Measurements from ENCODE around the gene IFNG. TPM values are rescaled to one million over a fixed set of nuclear protein-coding genes. Genes with fewer than 3 reads are reported as not detected.

Gene IFNG
- total and polyA plus RNA-seq, 4 experiments from 2014 or later, result 0.55 to 3.0 (median 1.8) TPM

Other genes with a start within 250 kb of the IFNG start
- 10 to 100 TPM; 11.7 to 14.5 TPM for gene IFNG-AS1, start 170.3 kb downstream of the IFNG start, total RNA-seq
- 10 to 100 TPM in 1 of 2 donors, 1 to 10 TPM in 1; 4.6 to 11.3 TPM for gene IFNG-AS1, start 170.3 kb downstream of the IFNG start, polyA plus RNA-seq
- gene IL26, start 66.1 kb upstream of the IFNG start, total RNA-seq, result not detected
- under 1 TPM in 1 of 2 donors, not detected in 1; 0.30 TPM for gene IL26, start 66.1 kb upstream of the IFNG start, polyA plus RNA-seq
- gene IL22, start 93.9 kb upstream of the IFNG start, total RNA-seq, result not detected
- gene IL22, start 93.9 kb upstream of the IFNG start, polyA plus RNA-seq, result under 1 TPM in 1 of 2 donors, not detected in 1; 0.67 TPM
- 10 to 100 TPM; 27.0 to 29.4 TPM for gene MDM1, start 172.6 kb upstream of the IFNG start, total RNA-seq
- gene MDM1, start 172.6 kb upstream of the IFNG start, polyA plus RNA-seq, result 10 to 100 TPM; 11.7 to 13.0 TPM

All from CD4-positive, alpha-beta memory T cell (primary cell).